ENCODE data around the gene DIP2B.

Gene DIP2B

GRCh38 chr12:50778663-50779590, 274.1 kb downstream of the DIP2B start:
- DNase-seq = no peak

DNA sequence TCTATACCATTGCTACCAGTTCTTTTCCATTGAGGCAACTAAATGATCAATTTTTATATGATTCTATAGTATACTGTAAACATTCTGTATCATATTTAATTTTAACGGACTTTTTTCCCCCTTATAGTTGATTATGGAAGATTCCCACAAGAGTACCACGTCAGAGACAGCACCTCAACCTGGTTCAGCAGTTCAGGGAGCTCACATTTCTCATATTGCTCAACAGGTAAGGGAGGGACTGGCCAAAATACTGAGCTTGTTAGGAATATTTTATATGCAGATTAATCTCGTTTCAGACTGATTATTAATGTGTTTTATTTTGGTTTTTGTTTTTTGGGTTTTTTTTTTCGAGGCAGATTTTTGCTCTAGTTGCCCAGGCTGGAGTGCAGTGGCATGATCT, 275.2 kb downstream of the DIP2B start:
- no peak for DNase-seq

- DNase-seq = no peak
Measured at GRCh38 chr12:50784501-50784900, 279.7 kb downstream of the DIP2B start.

GRCh38 chr12:50785406-50786001, 280.7 kb downstream of the DIP2B start:
- DNase-seq = no peak

DNA sequence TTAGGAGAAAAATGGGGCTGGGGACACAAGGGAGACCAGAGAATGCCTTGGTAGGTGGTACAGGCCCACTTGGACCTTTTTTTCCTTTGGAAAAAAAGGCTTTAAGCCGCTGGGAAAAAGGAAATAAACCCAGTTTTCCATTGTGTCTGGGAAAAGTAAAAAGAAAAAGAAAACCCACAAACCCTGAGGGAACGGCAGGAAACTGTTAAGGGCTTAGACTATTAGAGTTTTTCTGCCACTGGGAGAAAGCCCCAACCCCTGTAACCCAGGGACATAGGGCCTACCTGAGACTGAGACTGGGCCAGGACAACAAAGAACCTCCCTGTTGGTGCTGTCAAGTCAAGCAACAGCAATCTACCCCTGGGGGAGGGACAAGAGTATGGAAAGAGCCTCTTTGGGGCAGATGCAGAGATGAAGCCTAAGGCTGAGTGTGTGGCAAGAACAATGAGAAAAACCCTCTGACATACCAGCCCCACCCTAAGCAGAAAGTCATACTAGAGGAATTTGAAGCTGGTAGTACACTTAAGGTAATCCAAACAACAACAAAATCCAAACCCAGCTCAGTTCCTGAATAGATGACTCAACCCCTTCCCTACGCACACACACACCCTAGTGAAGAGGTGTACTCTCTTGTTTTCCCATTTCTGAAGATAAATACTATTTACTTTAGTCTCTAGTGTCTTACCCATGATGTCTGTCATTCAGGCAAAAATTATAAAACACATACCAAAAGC, 281.9 kb downstream of the DIP2B start:
- DNase-seq = no peak

DNA sequence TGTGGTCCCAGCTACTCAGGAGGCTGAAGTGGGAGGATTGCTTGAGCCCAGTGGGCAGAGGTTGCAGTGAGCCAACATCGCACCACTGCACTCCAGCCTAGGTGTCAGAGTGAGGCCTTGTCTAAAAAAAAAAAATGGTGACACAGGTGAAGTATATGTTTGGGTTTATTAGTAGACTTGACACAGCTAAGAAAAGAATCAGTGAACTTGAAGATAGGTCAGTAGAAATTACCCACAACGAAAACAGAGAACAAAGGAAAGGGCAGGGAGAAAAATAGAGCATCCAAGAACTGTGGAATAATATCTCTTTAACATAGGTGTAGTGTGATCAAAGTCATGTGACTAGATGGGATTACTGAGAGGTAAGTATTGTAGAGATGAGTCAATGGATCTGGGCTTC, 282.8 kb downstream of the DIP2B start:
- no peak for DNase-seq

- no peak for DNase-seq
Measured at GRCh38 chr12:50788561-50788960, 283.8 kb downstream of the DIP2B start.

GRCh38 chr12:50790081-50790480, 285.3 kb downstream of the DIP2B start:
- no peak for DNase-seq
